NCI-H1436 (cell line): ENCODE results near the gene NSMCE1.
"Not testable (repeated sequence)": the region's sequence is repeated elsewhere in the genome, so short reads cannot be mapped to it uniquely, and the experiment has no call there.

ENCODE experiments used
- DNase-seq: peaks from one replicate; lab custom pipeline; 2025; lab: John Stamatoyannopoulos, UW

NSMCE1 gene

DNA sequence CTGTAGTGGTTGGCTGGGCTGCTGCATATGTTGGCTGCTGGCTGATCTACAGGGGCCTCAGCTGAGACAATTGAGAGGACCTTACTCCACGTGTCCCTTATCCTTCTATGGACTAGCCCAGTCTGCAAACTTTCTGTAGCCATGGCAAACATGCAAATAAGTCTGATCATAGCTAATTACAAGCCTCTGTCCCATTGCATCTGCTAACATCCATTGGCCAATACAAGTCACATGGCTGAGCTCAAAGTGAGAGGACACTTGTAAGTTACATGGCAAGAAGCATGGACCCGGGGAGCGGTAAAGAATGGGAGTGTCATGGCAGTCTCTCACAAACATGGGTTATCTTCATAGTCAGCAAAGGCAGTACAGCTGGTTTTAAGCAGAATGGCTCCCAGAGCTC lies 33.6 kb upstream of the NSMCE1 start:
- DNase-seq: no peak

GRCh38 chr16:27301236-27301861 lies 32.8 kb upstream of the NSMCE1 start:
- no peak for DNase-seq

DNA sequence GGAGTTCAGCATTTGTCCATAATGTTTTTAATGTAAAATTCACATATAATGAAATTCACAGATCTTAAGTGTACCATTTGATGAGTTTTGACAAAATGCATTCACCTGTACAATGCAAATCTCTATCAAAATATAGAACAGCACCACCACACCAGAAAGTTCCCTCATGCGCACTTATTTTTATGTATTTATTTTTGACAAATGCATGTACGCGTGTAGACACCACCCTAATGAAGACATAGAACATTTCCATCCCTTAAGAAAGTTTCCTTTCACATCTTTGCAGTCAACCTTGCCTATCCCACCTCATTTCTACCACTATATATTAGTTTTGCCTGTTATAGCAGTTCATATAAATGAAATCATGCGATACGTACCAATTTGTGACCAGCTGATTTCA lies 29.6 kb upstream of the NSMCE1 start:
- DNase-seq: no peak

DNA sequence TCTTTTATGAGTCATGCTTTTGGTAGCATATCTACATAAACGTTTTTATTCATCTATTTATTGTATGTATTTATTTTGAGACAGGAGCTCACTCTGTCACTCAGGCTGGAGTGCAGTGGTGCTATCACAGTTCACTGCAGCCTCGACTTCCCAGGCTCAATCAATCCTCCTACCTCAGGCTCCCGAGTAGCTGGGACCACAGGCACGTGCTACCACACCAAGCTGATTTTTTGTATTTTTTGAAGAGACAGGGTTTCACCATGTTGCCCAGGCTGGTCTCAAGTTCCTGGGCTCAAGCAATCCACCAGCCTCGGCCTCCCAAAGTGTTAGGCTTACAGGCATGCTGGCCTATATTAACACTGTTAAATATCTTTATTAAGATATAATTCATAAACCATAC lies 24.8 kb upstream of the NSMCE1 start:
- DNase-seq: no peak

- no peak for DNase-seq
Observed at GRCh38 chr16:27291722-27292240, 23.2 kb upstream of the NSMCE1 start.

GRCh38 chr16:27291106-27291505 lies 22.5 kb upstream of the NSMCE1 start:
- no peak for DNase-seq

DNA sequence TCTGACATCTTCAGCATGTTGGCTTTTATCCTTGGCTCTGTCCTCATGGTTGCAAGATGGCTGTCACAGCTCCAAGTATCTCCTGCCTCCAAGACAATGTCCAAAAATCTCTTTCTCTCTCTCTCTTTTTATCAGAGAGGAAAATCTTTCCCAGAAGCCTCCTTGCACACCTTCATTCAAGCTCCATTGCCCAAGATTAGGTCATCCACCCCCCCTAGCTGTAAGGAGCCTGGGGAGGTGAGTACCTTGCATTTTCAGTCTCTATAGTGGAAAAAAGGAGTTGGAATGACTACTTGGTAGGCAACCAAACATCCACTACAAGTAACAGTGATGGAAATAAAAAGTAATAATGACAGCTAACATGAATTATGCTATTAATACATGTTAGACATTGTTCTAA lies 22.0 kb upstream of the NSMCE1 start:
- DNase-seq: no peak

GRCh38 chr16:27289669-27290068 lies 21.1 kb upstream of the NSMCE1 start:
- no peak for DNase-seq

DNA sequence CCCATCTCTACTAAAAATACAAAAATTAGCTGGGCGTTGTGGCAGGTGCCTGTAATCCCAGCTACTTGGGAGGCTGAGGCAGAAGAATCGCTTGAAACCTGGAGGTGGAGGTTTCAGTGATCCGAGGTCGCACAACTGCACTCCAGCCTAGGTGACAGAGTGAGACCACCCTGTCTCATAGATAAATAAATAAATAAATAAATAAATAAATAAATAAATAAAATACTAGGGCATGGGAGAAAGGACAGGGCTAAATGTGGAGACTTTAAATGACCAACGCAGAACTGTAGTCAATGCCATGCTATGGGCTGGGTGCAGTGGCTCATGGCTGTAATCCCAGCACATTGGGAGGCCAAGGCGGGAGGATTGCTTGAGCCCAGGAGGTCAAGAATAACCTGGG lies 19.7 kb upstream of the NSMCE1 start:
- not testable (repeated sequence) for DNase-seq

DNA sequence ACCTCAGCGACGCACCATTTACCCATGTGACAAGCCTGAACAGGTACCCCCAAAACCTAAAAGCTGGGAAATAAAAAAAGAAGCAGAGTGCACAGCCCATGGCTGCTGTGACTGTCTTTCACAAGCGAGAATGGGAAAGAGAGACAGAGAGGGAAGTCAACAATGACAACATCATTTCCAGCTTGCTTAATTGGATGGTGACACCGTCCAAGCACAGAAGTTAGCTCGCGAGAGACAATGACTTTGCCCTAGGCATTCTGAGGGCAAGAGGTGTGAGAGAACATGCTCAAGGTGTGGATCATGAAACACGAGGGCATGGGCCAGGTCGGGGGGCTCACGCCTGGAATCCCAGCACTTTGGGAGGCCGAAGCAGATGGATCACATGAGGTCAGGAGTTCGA lies 19.3 kb upstream of the NSMCE1 start:
- no peak for DNase-seq

- no peak for DNase-seq
Observed at GRCh38 chr16:27287051-27287811, 18.7 kb upstream of the NSMCE1 start.

DNA sequence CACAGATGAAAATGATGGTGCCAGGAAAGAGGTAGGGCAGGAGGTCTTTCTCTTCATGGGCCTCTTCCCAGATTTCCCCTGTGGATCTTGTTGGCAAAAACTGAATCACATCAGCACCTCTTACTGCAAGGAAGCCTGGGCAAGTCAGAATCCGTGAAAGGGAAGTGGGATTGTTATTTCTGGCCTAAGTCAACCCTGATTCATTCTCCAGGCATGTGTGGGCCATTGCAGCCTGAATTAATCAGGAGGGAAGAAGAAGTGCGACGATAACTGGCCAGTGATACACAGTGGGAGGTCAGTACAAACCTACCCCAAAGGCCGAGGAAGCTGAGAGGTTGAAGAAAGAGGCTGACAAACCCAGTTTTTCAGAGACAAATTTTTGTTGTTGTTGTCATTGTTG lies 17.9 kb upstream of the NSMCE1 start:
- DNase-seq: no peak

DNA sequence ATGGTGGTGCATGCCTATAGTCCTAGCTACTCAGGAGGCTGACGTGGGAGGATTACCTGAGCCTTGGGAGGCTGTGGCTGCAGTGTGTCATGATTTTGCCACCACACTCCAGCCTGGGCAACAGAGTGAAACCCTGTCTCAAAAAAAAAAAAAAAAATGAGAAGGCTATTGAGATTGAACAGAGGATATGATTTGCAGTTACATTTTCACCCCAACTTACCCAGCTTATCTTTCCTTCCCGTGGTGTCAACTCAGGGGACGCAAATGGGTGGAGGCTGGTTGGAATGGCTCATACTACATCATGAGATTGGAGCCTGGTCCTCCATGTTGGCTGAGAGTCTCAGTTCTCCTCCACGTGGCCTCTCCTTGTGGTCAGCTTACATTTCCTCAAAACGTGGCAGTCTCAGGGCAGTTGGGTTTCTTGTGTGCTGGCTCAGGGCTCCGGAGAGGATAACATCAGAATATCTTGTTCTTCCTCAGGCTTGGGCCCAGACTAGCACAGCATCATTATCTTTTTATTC lies 17.2 kb upstream of the NSMCE1 start:
- DNase-seq: no peak

DNA sequence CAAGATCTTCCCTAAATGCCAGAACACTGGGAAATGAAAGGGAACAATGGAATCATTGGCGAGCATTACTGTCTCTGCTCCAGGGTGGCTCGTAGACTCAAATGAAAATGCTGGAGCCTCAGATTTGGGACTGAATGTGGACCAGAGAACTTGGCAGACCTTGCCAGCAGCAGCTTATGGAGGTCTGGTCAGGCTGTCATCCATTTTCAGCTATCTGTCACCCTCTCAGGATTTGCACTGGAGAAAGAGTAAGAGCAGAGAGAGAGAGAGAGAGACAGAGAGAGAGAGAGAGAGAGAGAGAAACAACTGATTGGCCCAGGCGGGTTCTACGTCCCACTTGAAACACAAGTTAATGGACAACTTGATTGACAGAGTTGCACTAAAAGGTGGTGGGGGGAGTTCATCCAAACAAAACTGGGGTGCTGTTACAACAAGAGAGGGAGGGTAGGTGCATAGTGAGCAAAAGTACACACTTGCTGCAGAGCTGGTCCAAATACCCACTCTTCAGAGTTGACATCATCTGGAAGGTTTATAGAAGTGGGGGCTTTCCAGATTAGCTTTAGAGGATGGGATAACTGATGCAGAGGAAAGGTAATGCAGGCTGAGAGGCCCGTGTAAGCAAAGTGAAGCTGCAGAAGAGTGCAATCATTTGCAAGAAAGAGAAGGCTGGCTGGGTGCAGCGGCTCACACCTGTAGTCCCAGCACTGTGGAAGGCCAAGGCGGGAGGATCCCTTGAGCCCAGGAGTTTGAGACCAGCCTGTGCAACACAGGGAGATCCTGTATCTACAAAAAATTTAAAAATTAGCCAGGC lies 16.5 kb upstream of the NSMCE1 start:
- no peak for DNase-seq

- no peak for DNase-seq
Observed at GRCh38 chr16:27281243-27281642, 12.7 kb upstream of the NSMCE1 start.

DNA sequence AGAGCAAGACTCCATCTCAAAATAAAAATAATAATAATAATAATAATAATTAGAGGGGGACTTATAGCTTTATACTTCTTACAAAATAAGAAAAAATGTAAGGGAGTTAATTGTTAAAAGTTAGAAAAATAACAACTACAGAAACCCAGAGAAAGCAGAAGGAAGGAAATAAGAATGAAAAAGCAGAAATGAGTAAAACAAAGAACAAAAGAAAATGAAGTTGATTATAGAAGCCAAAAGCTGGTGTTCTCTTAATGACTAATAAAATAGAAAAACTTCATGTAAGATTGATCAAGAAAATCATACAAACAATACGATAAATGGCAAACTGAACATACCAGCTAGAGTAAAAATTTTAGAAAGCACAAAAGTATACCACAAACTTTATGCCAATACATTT lies 6.8 kb upstream of the NSMCE1 start:
- no peak for DNase-seq

DNA sequence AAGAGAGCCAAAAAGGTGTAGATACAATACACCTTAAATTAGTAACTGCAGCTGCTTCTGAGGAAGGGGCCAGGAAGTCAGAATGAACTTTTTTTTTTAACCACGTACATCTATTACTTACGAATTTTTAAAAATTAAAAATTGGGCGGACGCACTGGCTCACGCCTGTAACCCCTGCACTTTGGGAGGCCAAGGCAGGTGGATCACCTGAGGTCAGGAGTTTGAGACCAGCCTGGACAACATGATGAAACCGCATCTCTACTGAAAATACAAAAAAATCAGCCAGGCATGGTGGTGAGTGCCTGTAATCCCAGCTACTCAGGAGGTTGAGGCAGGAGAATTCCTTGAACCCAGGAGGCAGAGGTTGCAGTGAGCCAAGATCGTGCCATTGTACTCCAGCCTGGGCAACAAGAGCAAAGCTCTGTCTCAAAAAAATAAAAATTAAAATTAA lies 5.9 kb upstream of the NSMCE1 start:
- DNase-seq: not testable (repeated sequence)

DNA sequence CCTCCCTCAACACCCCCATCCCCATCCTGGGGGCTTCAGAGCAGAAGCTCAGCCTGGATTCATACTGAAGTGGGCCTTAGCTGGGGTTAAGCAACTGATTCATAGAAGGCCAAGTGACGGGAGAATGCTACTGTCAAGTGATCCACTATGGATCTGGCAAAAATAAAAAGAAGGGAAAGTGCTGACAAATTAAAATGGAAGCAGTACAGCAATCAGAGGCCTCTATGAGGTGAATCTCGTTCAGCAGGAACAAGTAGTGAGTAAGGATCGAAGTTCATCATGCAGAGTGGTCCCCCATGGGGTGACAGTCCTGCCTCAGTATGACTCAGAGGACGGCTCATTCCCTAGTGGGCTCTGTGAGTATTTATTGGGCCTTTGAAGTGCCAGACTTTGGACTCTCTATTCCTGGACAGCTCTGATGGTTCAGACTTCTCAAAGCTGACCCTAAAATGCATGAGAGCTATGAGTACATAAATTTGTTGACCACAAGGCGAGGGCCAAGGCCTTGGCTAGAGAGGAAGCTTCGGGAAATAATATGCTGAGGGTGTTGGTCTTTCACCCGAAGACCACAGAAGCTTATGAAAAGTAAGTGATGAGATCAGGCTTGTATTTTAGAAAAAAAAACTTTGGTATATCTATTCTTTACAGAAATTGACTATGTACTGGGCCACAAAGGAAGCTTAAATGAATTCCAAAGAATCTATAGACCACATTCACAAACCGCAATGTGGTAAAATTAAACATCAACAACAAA lies 5.3 kb upstream of the NSMCE1 start:
- no peak for DNase-seq

- DNase-seq: no peak
Observed at GRCh38 chr16:27273330-27273669, 4.7 kb upstream of the NSMCE1 start.

- not testable (repeated sequence) for DNase-seq
Observed at GRCh38 chr16:27272697-27273096, 4.1 kb upstream of the NSMCE1 start.

DNA sequence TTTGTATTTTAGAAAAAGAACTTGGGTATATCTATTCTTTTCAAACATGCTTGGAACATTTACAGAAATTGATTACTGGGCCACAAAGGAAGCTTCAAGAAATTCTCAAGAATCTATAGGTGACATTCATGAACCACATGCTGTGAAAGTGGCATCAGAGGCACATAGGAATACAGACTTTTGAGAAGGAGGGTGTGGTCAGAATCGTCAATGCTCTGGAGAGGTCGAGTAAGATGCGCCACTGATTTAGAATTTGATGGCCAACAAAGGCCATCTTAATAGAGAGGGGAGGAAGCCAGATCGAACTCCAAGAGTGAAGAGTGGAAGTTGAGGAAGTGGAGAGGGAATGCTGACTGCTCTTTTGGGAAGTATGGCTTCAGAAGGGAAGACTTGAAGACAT lies 3.5 kb upstream of the NSMCE1 start:
- no peak for DNase-seq

- DNase-seq: no peak
Observed at GRCh38 chr16:27270349-27270748, 1.8 kb upstream of the NSMCE1 start.
